SK-MEL-5 (cell line): Measurements from ENCODE around the gene FOXRED2. TPM values are rescaled to one million over a fixed set of nuclear protein-coding genes. Genes with fewer than 3 reads are reported as not detected.

ENCODE experiments used
- DNase-seq: peaks from one replicate; pipeline ENCODE4 v3.0.0-alpha.2; 2016; ENCODE audit warnings: low read depth, low spot score
- in situ Hi-C: cut with HindIII; loops from 2 replicates; pipeline ENCODE4 v1.10.0; 2016; ENCODE audit warnings: low sequenced_read_pairs, high pct_unique_total_duplicates, low pct_unique_long_range_greater_than_20kb
- small RNA-seq, 2 experiments: library from RNA; depleted of rRNA; stranded (forward); fragments of <200 nt; gene quantifications; one replicate each; pipeline ENCODE3, GENCODE V24; 2014
- total RNA-seq: library from RNA; depleted of rRNA; stranded (reverse); fragments of >200 nt; shearing (Covaris generic); gene quantifications from 2 replicates; pipeline ENCODE4 v1.2.3, GENCODE V29; 2014; rRNA removed

Gene FOXRED2
- total RNA-seq, 1 experiment from 2014 or later, result 15.2 TPM

GRCh38 chr22:36442506-36443197 is 64.2 kb downstream of the FOXRED2 start:
- no peak for DNase-seq
- in situ Hi-C loops, result no loop called here

GRCh38 chr22:36440429-36441002 is 66.3 kb downstream of the FOXRED2 start:
- DNase-seq, result no peak
- in situ Hi-C loops, result no loop called here

GRCh38 chr22:36439481-36440271 is 67.2 kb downstream of the FOXRED2 start:
- in situ Hi-C loops, result no loop called here
- DNase-seq, result no peak

Small RNA genes lying within 50 kb of the gene (small RNA-seq; reads per million reads assigned to genes)
- 0 reads per million in 2 experiments for gene RF00019

Other genes with a start within 250 kb of the FOXRED2 start
- 69.7 and 99.6 TPM in 2 replicates for gene MYH9, start 119.1 kb downstream of the FOXRED2 start, total RNA-seq
- gene TXN2, start 25.4 kb downstream of the FOXRED2 start, total RNA-seq, result 26.9 and 37.1 TPM in 2 replicates
- gene EIF3D, start 22.1 kb upstream of the FOXRED2 start, total RNA-seq, result 750 and 852 TPM in 2 replicates
- not detected in 2 replicates for gene CACNG2, start 196.7 kb upstream of the FOXRED2 start, total RNA-seq